SU-DHL-6 (cell line): ENCODE measurements around the gene POLR3G.

Experiments used
- H2AFZ ChIP-seq: fragments of 200-600 bp; sonication (generic); 2 replicates; pipeline ENCODE4 v1.6.1; 2014; ENCODE audit warnings: low read depth, mild to moderate bottlenecking, moderate library complexity, mixed read lengths, antibody characterized with exemption, low read length; ENCODE audit not compliant: severe bottlenecking
- H3F3A ChIP-seq: fragments of 200-600 bp; shearing (Covaris generic); 2 replicates; pipeline ENCODE4 v1.6.0; 2016; ENCODE audit warnings: antibody characterized with exemption, mild to moderate bottlenecking; ENCODE audit not compliant: insufficient read depth
- H3K27ac ChIP-seq: fragments of 200-600 bp; sonication (generic); 2 replicates; pipeline ENCODE4 v1.5.1; 2016; ENCODE audit warnings: low read depth, mild to moderate bottlenecking, low read length, moderate library complexity, mixed read lengths
- H3K27me3 ChIP-seq: fragments of 200-600 bp; sonication (generic), shearing (Covaris generic); 2 replicates; pipeline ENCODE4 v1.6.0; 2014; ENCODE audit warnings: mild to moderate bottlenecking, low read length
- H3K36me3 ChIP-seq: fragments of 200-600 bp; sonication (generic); 2 replicates; pipeline ENCODE4 v1.6.1; 2014; ENCODE audit warnings: mild to moderate bottlenecking, low read length, mixed read lengths
- H3K4me2 ChIP-seq: fragments of 300-600, 200-600 bp; shearing (Covaris generic), sonication (generic); 2 replicates; pipeline ENCODE4 v1.6.0; 2014; ENCODE audit warnings: low read length, low read depth, mild to moderate bottlenecking; ENCODE audit not compliant: poor library complexity, severe bottlenecking
- H3K4me3 ChIP-seq: fragments of 200-600 bp; sonication (generic); 2 replicates; pipeline ENCODE4 v1.5.1; 2014; ENCODE audit warnings: antibody characterized with exemption, low read length, mild to moderate bottlenecking, mixed read lengths; ENCODE audit not compliant: insufficient read depth, poor library complexity, severe bottlenecking
- H3K79me2 ChIP-seq: fragments of 200-600 bp; sonication (generic); 2 replicates; pipeline ENCODE4 v1.6.1; 2014; ENCODE audit warnings: mild to moderate bottlenecking, low read length, moderate library complexity; ENCODE audit not compliant: insufficient read depth
- H3K9ac ChIP-seq: fragments of 200-600 bp; sonication (generic); 2 replicates; pipeline ENCODE4 v1.7.0; 2014; ENCODE audit warnings: mild to moderate bottlenecking, low read length
- H3K9me2 ChIP-seq: fragments of 200-600 bp; sonication (generic); replicated peaks from 2 replicates; pipeline ENCODE4 v1.6.1; 2014; ENCODE audit warnings: low read length; ENCODE audit not compliant: insufficient read depth
- H3K9me3 ChIP-seq: fragments of 200-600 bp; sonication (generic); 2 replicates; pipeline ENCODE4 v1.6.1; 2014; ENCODE audit warnings: low read length, mixed read lengths; ENCODE audit not compliant: insufficient read depth
- H4K20me1 ChIP-seq: fragments of 200-600 bp; sonication (generic); 2 replicates; pipeline ENCODE4 v1.6.1; 2014; ENCODE audit warnings: low read depth, mild to moderate bottlenecking, antibody characterized with exemption, low read length, moderate library complexity, mixed read lengths
- CTCF ChIP-seq: fragments of 200-600 bp; sonication (generic); IDR thresholded peaks from one replicate; pipeline ENCODE4 v1.5.1; 2017; ENCODE audit warnings: antibody characterized with exemption, mild to moderate bottlenecking, low read length, moderate library complexity; ENCODE audit not compliant: insufficient read depth, poor library complexity, severe bottlenecking
- EZH2phosphoT487 ChIP-seq: fragments of 200-600 bp; sonication (generic), shearing (Covaris generic); conservative IDR thresholded peaks from 2 replicates; pipeline ENCODE4 v1.6.1; 2018; ENCODE audit warnings: mild to moderate bottlenecking, antibody characterized with exemption, low read length, moderate library complexity, mixed read lengths

Gene POLR3G

GRCh38 chr5:90533794-90534193, 59.1 kb downstream of the POLR3G start:
- Histone ChIP-seq H3K27ac (no peak overlapping the region), H3K36me3 (no peaks in the 10 kb centered on the region), H3K4me3 (no peak overlapping the region), H3K9me2 (no peaks in the 10 kb centered on the region), H2AFZ (no peak overlapping the region), H3K9me3 (no peaks in the 10 kb centered on the region), H3K4me2 (no peak overlapping the region), H3K27me3 (no peaks in the 10 kb centered on the region), H4K20me1 (no peaks in the 10 kb centered on the region), H3K79me2 (peaks cover 5% of the 10 kb centered on the region), H3K9ac (no peak overlapping the region), H3F3A (no peaks in the 10 kb centered on the region)
- TF ChIP-seq EZH2phosphoT487 (no peak), CTCF (no peak)

DNA sequence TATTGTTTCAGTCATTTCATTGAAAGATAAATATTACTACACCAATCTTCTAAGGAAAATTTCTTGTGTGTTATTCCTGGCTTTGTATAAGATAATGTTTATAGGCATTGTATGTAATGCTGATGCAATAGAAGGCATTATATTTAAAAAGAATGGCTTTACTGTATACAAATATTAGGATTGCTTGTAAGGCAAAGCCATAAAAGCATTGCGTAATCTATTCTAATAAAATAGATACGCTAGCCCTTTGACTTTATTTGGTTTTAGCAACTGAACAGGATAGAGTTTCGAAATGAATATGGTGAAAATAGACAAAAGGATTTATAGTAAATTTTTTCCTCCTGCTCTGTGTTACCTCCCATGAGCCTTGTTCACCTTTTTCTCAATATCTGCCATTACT, 60.3 kb downstream of the POLR3G start:
- Histone ChIP-seq H3K4me3 (no peak overlapping the region), H3K27me3 (no peaks in the 10 kb centered on the region), H3K79me2 (no peaks in the 10 kb centered on the region), H3K36me3 (no peaks in the 10 kb centered on the region), H3K9ac (no peak overlapping the region), H3K4me2 (no peak overlapping the region), H3K9me2 (no peaks in the 10 kb centered on the region), H3K27ac (no peak overlapping the region), H3F3A (no peaks in the 10 kb centered on the region), H2AFZ (no peak overlapping the region), H4K20me1 (no peaks in the 10 kb centered on the region), H3K9me3 (no peaks in the 10 kb centered on the region)
- TF ChIP-seq CTCF (no peak), EZH2phosphoT487 (no peak)

DNA sequence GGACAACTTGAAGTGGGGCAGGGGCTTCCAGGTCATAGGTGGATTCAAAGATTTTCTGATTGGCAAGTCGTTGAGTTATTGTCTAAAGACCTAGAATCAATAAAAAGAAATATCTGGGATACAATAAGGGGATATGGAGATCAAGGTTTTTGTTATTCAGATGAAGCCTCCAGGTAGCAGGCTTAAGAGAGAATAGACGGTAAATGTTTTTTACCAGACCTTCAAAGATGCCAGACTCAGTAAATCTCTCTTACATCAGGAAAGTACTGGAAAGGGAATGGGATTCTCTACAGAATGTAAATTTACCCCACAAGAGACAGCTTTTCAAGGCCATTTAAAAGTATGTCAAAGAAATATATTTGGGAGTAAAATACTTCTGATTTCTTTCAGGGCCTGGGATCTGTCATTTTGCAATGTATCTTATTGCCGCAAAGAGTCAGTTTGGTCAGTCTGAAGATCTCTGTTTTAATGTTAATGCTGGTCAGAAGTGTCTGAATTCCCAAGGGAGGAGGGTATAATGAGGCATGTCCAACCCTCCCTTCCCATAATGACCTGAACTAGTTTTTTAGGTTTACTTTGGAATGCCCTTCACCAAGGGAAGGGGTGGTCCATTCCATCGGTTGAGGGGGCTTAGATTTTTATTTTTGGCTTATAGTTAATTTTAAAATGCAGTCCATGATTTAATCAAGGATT, 68.3 kb downstream of the POLR3G start:
- H2AFZ ChIP-seq: no peak overlapping the region
- no peaks in the 10 kb centered on the region for H3K27me3 ChIP-seq
- no peaks in the 10 kb centered on the region for H3K9me3 ChIP-seq
- no peaks in the 10 kb centered on the region for H3K9me2 ChIP-seq
- no peak for TF ChIP-seq EZH2phosphoT487
- TF ChIP-seq CTCF: no peak
- H3K9ac ChIP-seq: no peak overlapping the region
- H3K27ac ChIP-seq: no peak overlapping the region
- no peak overlapping the region for H3K4me2 ChIP-seq
- no peaks in the 10 kb centered on the region for H3K79me2 ChIP-seq
- no peaks in the 10 kb centered on the region for H3F3A ChIP-seq
- no peaks in the 10 kb centered on the region for H4K20me1 ChIP-seq
- no peaks in the 10 kb centered on the region for H3K36me3 ChIP-seq
- H3K4me3 ChIP-seq: no peak overlapping the region
